Activated CD4-positive, alpha-beta T cell treated with anti-CD3 and anti-CD28 coated beads, Interleukin-2, amount 10 ng/mL, durations not matched to agents 24 days and 14 days (primary cell): ENCODE results near the gene CISD3. TPM values are rescaled to one million over a fixed set of nuclear protein-coding genes. Genes with fewer than 3 reads are reported as not detected.
A peak's percentile ranks its signal among the peaks of the same experiment; 100 is the strongest.

Experiments used
- DNase-seq: peaks from one replicate; pipeline ENCODE4 v3.0.0; 2022
- H3K27ac Mint-ChIP-seq: one replicate; pipeline ENCODE4 v1.8.0; 2022; ENCODE audit warnings: mild to moderate bottlenecking, mixed read lengths
- H3K27me3 Mint-ChIP-seq: one replicate; pipeline ENCODE4 v1.8.0; 2022; ENCODE audit warnings: mixed read lengths
- H3K36me3 Mint-ChIP-seq: one replicate; pipeline ENCODE4 v1.8.0; 2022; ENCODE audit warnings: low read depth, mild to moderate bottlenecking, mixed read lengths
- H3K4me1 Mint-ChIP-seq: one replicate; pipeline ENCODE4 v1.8.0; 2021; ENCODE audit warnings: mixed read lengths
- H3K4me3 Mint-ChIP-seq: one replicate; pipeline ENCODE4 v1.8.0; 2022; ENCODE audit warnings: mild to moderate bottlenecking, moderate library complexity, mixed read lengths
- H3K9me3 Mint-ChIP-seq: one replicate; pipeline ENCODE4 v1.8.0; 2021; ENCODE audit warnings: mixed read lengths
- intact Hi-C: fragments of 100-400 bp; cut with micrococcal nuclease; formaldehyde crosslinking; loops from one replicate; pipeline ENCODE4 v1.15.1; 2023
- total RNA-seq: library from RNA; stranded (reverse); gene quantifications from 2 replicates; pipeline ENCODE4 v1.2.3, GENCODE V29; 2022

Gene CISD3
- total RNA-seq, 1 donor from 2014 or later: 46.7 TPM

DNA sequence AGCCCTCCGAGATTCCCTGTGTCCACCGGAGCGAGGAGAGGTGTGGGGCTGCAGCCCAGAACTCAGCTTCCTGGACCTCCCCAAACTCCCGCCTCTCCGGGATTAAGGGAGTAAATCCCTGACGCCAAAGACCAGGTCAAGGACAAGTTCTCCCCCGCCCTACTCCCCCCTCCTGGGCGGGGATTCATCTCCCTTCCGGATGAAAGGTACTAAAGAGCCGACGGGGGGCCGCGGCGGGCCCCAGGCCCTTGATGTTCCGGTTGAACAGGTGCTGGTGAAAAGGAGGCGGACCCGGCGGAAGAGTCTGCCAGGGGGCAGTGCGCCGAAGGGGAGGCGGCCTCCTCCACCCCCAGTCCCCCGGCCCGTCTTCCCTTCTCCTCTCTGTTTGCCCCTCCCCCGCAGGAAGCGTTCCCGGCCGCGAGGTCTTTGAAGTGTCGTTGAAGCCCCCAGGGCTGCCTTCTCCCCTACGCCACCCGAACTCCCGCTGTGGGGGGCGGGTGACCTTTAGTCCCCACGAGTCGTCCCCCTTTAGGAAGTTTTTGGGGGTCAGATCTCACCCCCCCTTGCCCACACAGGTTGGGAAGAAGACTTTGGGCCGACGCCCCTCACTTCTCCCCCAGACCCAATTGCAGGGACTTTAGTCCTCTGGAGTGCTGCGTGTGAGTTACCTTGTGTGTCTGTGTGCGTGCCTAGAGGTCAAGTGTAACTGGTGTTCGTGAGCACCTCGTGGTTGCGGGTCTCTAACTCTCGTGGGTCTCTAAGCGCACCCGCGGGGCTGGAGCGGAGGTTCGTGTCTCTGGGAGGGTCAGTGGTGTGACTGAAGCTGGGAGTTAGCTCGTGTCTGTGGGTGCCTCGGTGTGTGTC is 26.2 kb upstream of the CISD3 start:
- peaks cover 47% of the 10 kb centered on the region for H3K4me1 Mint-ChIP-seq
- peaks cover 4% of the 10 kb centered on the region for H3K9me3 Mint-ChIP-seq
- DNase-seq: peak; percentile 92
- H3K27me3 Mint-ChIP-seq: no peaks in the 10 kb centered on the region
- peak overlapping the region; percentile 97 for H3K27ac Mint-ChIP-seq
- intact Hi-C loops: loop anchor here (1.0 to 5.0 kb wide), 3 partner anchors 95 to 165 kb away; partner anchors contain the start of genes PIP4K2B and RPL23
- peaks cover 35% of the 10 kb centered on the region for H3K36me3 Mint-ChIP-seq
- peak overlapping the region; percentile 90 for H3K4me3 Mint-ChIP-seq

DNA sequence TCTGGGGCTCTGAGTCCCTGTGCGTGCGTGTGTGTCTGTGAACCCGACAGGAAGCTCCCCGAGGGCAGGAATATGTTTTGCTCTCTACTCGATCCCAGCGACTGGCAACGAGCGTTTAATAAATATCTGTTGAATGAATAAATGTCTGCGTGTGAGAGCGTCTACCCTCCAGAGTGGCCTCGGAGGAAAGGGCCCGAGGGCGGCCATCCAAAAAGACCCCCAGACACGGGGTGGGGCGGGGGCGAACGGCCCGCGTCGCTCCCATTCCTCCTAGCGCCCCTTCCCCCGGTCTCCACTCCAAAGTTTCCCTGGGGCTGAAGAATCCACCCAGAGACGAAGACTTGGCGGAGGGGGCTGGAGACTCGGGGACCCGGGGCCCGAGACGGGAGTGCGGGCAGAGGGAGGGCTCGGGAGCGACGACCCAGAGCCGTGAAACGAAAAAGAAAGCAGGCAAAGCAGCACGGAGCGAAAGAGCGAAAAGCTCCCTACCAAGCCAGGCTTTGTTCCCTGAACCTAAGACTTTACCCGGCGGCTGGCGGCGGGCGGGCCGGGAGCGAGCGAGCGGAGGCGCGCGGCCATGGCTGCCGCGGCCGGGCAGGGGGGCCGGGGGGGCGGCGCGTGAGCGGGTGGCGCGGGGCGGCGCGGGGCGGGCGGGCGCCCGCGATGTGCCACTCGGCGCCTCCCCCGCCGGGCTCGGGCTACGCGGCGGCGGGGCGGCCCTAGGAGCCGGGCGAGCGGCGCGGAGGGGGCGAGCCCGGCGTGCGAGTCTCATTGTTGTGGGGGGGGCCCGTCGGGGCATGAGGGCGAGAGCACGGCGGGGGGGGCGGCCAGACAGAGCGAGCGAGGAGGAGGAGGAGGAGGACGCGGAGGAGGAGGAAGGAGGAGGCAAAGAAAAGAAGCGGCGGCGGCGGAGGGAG is 25.3 kb upstream of the CISD3 start, which contains the start of gene MLLT6:
Gene MLLT6, plus strand, starts transcription at position 668 of the 917 bp plus-strand sequence. CDS start 360 bp downstream, outside the sequence.
- peak within 1 kb of the TSS; percentile 97 for H3K27ac Mint-ChIP-seq
- H3K36me3 Mint-ChIP-seq: peaks cover 42% of the 10 kb centered on the region
- H3K27me3 Mint-ChIP-seq: no peaks in the 10 kb centered on the region
- peak within 1 kb of the TSS; percentile 90 for H3K4me3 Mint-ChIP-seq
- intact Hi-C loops: loop anchor here (1.0 to 5.0 kb wide), 3 partner anchors 94 to 164 kb away; partner anchors contain the start of genes PIP4K2B and RPL23
- peaks cover 48% of the 10 kb centered on the region for H3K4me1 Mint-ChIP-seq
- peaks cover 4% of the 10 kb centered on the region for H3K9me3 Mint-ChIP-seq
- DNase-seq: peak; percentile 93

DNA sequence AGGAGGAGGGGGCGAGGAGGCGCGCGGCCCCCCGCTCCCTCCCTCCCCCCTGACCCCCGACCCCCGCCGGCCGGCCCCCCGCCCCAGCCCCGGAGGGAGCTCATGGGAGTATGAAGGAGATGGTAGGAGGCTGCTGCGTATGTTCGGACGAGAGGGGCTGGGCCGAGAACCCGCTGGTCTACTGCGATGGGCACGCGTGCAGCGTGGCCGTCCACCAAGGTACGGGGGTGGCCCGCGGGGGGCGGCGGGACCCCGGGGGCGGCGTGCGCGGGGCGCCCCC is 24.7 kb upstream of the CISD3 start:
- no peak for DNase-seq
- Mint-ChIP-seq H3K36me3 (peaks cover 44% of the 10 kb centered on the region), H3K27me3 (no peaks in the 10 kb centered on the region), H3K4me3 (peak overlapping the region; percentile 90), H3K9me3 (no peaks in the 10 kb centered on the region), H3K27ac (peak overlapping the region; percentile 66), H3K4me1 (peaks cover 48% of the 10 kb centered on the region)
- intact Hi-C loops: no loop called here

DNA sequence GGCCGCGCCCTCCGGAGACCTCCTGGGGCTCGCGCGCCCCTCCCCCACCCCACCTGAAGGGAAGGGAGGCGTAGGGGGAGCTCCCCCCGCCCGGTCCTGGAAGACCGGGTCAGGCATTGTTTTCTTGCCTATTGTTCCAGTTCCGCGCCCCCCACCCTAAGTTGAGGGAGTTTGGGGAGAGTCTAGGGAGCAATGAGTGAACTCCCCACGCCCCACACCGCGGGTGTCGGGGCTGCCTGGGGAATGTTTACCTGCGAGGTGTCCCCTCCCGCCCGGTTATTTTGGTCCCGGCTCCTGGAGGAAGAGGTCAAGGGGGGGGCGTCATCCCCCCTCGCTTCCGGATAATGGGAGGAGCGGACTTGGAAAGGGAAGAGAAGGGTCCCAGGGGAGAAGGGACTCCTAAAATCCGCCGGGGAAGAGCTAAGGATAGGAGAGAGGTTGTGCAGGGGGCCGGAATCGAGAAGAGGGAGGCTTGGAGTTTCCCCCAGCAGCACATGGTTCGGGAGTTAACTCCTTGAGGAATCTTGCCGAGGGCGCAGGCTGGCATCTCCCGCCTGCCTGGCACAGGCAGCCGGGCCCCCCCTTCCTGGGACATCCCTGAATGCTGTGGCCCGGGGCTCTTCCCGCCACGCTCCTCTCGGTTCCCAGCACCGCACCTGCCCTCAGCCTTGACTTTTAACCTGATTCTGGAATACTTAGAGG is 24.2 kb upstream of the CISD3 start:
- Mint-ChIP-seq H3K4me1 (peaks cover 50% of the 10 kb centered on the region), H3K36me3 (peaks cover 48% of the 10 kb centered on the region)
- intact Hi-C loops: no loop called here

DNA sequence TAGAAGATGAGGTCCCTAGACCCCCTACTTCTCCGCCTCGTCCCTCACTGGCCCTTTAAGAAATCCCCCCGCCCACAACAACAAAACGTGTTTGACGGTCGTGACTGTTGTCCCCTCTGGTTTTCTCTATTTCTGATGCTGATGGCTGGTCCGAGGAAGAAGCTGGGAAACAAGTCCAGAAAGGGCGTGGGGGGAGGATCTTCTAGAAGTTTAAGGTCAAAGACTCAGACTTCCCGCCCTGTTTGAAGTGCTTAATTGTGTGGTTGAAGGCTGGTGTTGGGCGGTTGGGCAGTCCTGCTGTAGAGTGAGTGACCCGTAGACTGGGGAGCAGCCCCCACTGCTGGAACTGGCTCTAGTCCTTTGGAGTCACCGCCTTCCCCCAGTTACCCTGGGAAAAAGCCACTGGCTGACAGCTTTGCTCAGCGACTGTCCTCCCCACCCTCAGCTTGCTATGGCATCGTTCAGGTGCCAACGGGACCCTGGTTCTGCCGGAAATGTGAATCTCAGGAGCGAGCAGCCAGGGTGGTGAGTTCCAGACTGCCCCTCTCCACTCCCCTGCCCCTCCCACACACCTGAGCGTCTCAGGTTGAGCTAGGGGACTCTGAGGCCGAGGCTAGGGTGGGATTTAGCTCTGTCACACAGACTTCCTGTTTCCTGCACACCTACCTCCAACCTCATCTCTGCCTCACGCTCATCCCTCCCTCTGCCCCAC is 23.5 kb upstream of the CISD3 start:
- no peaks in the 10 kb centered on the region for H3K27me3 Mint-ChIP-seq
- H3K36me3 Mint-ChIP-seq: peaks cover 54% of the 10 kb centered on the region
- peaks cover 50% of the 10 kb centered on the region for H3K4me1 Mint-ChIP-seq
- peak; percentile 75 for DNase-seq
- H3K27ac Mint-ChIP-seq: peak overlapping the region; percentile 86
- H3K9me3 Mint-ChIP-seq: no peaks in the 10 kb centered on the region
- intact Hi-C loops: no loop called here
- H3K4me3 Mint-ChIP-seq: peak overlapping the region; percentile 90

More for the DNA sequence above, 24.2 kb upstream of the CISD3 start:
- Mint-ChIP-seq H3K9me3 (no peaks in the 10 kb centered on the region), H3K27me3 (no peaks in the 10 kb centered on the region), H3K4me3 (peak overlapping the region; percentile 90), H3K27ac (peak overlapping the region; percentile 86)
- DNase-seq: peak; percentile 75

DNA sequence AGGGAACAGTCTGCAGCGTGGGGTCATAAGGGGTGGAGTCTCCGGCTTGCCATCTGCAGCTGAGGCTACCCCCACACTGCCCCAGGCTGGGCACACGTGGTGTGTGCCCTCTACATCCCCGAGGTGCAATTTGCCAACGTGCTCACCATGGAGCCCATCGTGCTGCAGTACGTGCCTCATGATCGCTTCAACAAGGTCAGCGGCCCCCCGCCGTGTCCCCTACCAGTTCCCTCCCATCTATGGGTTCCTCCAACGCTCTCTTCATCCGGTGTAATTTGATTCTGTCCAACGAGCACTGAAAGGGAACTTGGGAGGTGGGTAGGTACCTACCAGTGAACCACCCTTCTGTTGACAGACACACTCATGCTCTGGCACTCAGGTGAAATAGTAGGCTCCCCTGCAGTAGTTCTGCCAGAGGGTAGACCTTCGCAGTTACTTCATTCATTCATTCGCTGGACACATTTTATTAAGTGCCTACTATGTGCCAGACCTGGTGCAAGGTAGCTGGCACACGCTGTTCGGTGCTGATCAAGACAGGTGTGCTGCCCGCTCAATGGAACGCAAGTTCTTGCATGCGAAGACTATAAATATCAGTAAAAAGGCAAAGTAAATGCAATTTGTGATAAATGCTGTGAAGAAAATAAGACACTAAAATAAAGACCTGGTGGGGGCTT is 22.3 kb upstream of the CISD3 start:
- H3K27me3 Mint-ChIP-seq: no peaks in the 10 kb centered on the region
- no peak for DNase-seq
- H3K36me3 Mint-ChIP-seq: peaks cover 59% of the 10 kb centered on the region
- H3K4me3 Mint-ChIP-seq: peak overlapping the region; percentile 90
- peak overlapping the region; percentile 52 for H3K27ac Mint-ChIP-seq
- no peaks in the 10 kb centered on the region for H3K9me3 Mint-ChIP-seq
- intact Hi-C loops: no loop called here
- H3K4me1 Mint-ChIP-seq: peaks cover 53% of the 10 kb centered on the region

DNA sequence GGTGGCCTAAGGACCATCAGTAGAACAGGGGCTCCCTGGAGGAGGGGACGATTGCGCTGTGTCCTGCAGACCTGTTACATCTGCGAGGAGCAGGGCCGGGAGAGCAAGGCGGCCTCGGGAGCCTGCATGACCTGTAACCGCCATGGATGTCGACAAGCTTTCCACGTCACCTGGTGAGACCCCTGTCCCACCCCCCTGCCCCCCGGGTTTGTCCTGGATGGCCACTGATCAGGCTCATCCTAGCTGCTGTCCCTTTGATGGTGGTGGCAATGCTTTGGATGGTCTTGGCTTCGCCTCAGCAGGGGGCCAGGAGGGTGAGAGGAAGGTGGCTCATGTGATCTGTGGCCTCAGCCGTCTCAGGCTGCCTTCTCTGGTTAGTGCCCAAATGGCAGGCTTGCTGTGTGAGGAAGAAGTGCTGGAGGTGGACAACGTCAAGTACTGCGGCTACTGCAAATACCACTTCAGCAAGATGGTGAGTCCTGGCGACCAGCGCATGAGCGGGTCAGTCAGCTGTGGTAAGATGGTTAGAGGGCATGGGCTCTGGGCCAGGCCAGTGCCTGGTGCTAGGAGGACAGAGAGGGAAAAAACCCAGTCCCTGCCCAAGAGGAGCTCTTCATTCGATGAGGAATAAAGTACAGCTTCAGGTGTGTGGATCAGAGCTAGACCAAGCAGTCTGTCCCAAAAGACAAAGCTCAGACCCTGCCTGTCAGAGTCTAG is 20.9 kb upstream of the CISD3 start:
- peak overlapping the region; percentile 56 for H3K27ac Mint-ChIP-seq

DNA sequence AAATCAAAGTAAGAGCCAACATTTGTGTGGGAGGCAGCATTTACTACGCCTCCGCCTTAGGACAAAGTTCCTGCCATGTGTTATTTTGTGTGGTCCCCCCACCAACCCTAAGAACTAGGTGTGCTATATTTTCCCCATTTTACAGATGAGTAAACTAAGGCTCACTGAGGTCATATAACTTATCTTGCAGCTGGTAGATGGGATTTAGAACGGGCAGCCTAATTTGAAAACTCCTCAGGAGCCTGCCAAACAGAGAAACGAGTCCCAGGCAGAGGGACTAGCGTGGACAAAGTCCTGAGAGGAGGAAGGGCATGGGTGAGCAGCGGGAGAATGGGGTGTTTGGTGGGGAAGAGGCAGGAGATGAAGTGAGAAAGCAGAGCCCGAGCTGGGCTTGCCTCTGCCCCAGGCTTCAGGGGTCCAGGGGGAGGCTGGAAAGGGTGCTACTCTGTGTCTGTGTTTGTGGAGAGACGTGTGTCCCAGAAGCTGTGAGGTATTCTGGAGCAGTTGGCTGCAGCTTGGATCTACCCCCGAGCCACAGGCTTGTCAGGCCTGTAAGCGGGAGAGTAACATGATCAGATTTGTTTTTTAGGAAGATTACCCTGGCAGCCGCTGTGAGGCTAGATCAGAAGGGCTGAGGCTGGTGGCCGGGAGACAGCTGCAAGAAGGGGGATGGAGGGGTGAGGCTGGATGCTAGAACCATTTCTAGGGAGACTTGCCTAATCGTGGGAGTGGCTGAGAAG is 20.1 kb upstream of the CISD3 start:
- H3K9me3 Mint-ChIP-seq: no peaks in the 10 kb centered on the region
- peaks cover 57% of the 10 kb centered on the region for H3K4me1 Mint-ChIP-seq
- DNase-seq: no peak
- no peaks in the 10 kb centered on the region for H3K27me3 Mint-ChIP-seq
- no peak overlapping the region for H3K4me3 Mint-ChIP-seq
- peaks cover 75% of the 10 kb centered on the region for H3K36me3 Mint-ChIP-seq
- H3K27ac Mint-ChIP-seq: peak overlapping the region; percentile 65
- intact Hi-C loops: no loop called here

More for the DNA sequence above, 20.9 kb upstream of the CISD3 start:
- intact Hi-C loops: no loop called here
- H3K4me1 Mint-ChIP-seq: peaks cover 55% of the 10 kb centered on the region
- DNase-seq: no peak
- H3K9me3 Mint-ChIP-seq: no peaks in the 10 kb centered on the region
- H3K4me3 Mint-ChIP-seq: no peak overlapping the region
- H3K27me3 Mint-ChIP-seq: no peaks in the 10 kb centered on the region
- H3K36me3 Mint-ChIP-seq: peaks cover 70% of the 10 kb centered on the region

DNA sequence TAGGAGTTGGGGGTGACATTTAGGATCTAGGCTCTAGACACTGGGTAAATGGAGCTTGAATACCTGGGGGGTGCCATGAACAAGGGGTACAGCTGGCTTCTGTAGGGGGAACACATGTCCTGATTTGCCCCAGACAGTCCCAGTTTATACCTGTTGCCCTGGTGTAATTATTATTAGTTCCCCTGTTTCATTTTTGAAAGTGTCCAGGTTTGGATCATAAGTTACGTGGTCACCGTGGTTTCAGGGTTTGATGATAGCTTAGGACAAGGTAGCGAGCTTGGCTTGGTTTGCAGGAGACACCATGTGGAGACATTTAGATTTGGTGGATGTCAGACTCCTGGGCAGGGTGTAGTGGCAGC is 19.6 kb upstream of the CISD3 start:
- Mint-ChIP-seq H3K4me3 (no peak overlapping the region), H3K4me1 (peaks cover 63% of the 10 kb centered on the region), H3K36me3 (peaks cover 80% of the 10 kb centered on the region), H3K27me3 (no peaks in the 10 kb centered on the region), H3K27ac (peak overlapping the region; percentile 65), H3K9me3 (no peaks in the 10 kb centered on the region)
- DNase-seq: no peak
- intact Hi-C loops: no loop called here

DNA sequence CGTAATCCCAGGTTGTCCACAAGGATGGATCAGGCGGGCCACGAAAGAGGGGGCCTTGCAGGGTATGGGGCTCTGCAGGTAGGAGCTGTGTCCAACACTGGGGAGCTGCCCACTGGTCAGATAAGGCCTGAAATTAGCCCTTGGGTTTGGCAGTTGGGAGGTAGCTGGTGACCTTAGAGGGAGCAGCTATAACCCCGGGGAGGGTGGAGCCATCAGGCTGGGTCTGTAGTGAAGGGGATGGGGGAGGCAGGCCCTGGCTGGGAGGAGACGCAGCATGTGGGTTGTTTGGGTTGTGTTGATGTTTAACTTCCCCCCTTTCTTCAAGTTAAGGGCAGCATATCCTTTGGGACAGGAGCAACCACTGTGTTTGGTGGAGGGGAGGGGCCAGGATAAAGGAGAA is 19.2 kb upstream of the CISD3 start:
- H3K4me3 Mint-ChIP-seq: no peak overlapping the region
- H3K4me1 Mint-ChIP-seq: peaks cover 67% of the 10 kb centered on the region
- H3K27me3 Mint-ChIP-seq: no peaks in the 10 kb centered on the region
- no peaks in the 10 kb centered on the region for H3K9me3 Mint-ChIP-seq
- DNase-seq: no peak
- intact Hi-C loops: no loop called here
- no peak overlapping the region for H3K27ac Mint-ChIP-seq
- peaks cover 82% of the 10 kb centered on the region for H3K36me3 Mint-ChIP-seq

DNA sequence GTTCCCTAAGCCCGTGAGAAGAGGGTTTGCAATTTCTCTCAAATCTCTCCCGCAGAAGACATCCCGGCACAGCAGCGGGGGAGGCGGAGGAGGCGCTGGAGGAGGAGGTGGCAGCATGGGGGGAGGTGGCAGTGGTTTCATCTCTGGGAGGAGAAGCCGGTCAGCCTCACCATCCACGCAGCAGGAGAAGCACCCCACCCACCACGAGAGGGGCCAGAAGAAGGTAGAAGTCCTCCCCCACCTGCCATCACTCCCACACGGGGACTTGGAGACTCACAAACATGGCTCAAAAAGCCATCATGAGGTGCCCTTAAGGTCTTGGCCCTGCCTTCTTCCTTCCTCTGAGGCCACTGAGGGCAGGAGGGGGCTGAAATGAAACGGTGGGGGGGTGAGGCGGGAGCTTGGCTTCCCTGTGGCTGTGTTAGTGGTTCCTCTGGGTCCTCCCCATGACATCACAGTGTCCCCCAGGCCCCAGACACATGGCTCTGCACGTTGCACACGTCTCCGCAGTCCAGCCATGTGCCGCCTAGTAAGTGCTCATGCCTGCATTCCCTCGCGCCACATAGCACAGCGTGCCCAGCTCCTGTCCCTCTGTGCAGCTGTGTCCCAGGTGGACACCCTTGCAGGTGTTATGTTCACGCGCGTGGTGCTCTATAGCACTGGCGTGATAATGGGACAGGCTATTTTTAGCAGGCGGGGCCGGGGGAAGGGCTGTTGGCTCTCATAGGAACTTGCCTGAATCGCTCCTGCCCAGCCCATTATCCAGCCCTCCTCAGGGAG is 18.2 kb upstream of the CISD3 start:
- H3K4me3 Mint-ChIP-seq: no peak overlapping the region
- no peak for DNase-seq
- H3K36me3 Mint-ChIP-seq: peaks cover 77% of the 10 kb centered on the region
- H3K27ac Mint-ChIP-seq: peak overlapping the region; percentile 20
- H3K9me3 Mint-ChIP-seq: no peaks in the 10 kb centered on the region
- H3K4me1 Mint-ChIP-seq: peaks cover 65% of the 10 kb centered on the region
- intact Hi-C loops: no loop called here
- H3K27me3 Mint-ChIP-seq: no peaks in the 10 kb centered on the region
